GM19025 (cell line): ENCODE results near the gene CDHR2.

ENCODE experiments used
- ATAC-seq: cut with Tn5 transposase; IDR thresholded peaks from one replicate; pipeline ENCODE4 v1.9.1; 2021; ENCODE audit warnings: mild to moderate bottlenecking, low read depth, moderate library complexity; ENCODE audit not compliant: unreplicated experiment

CDHR2 gene

GRCh38 chr5:176548967-176549444 is at the start of gene CDHR2:
Gene CDHR2, plus strand, starts transcription at chr5:176549342. Its CDS starts 16,011 bp downstream, at chr5:176565353.
- no peak for ATAC-seq

- no peak for ATAC-seq
These were observed 48.6 kb upstream of the CDHR2 start for GRCh38 chr5:176500511-176500910.

GRCh38 chr5:176501333-176501732 is 47.8 kb upstream of the CDHR2 start:
- no peak for ATAC-seq

- no peak for ATAC-seq
These were observed 45.6 kb upstream of the CDHR2 start for GRCh38 chr5:176503496-176503895.

GRCh38 chr5:176507911-176508310 is 41.2 kb upstream of the CDHR2 start:
- ATAC-seq = no peak

GRCh38 chr5:176508603-176509002 is 40.5 kb upstream of the CDHR2 start:
- ATAC-seq = no peak

GRCh38 chr5:176513788-176514187 is 35.4 kb upstream of the CDHR2 start:
- ATAC-seq = no peak

- ATAC-seq = no peak
These were observed 34.7 kb upstream of the CDHR2 start for GRCh38 chr5:176514244-176514950.

- no peak for ATAC-seq
These were observed 33.7 kb upstream of the CDHR2 start for GRCh38 chr5:176515396-176515795.

- ATAC-seq = no peak
These were observed 32.0 kb upstream of the CDHR2 start for GRCh38 chr5:176517053-176517661.

GRCh38 chr5:176519810-176520720 is 29.1 kb upstream of the CDHR2 start:
- ATAC-seq = no peak

GRCh38 chr5:176521286-176521685 is 27.9 kb upstream of the CDHR2 start:
- no peak for ATAC-seq

GRCh38 chr5:176521699-176522263 is 27.4 kb upstream of the CDHR2 start:
- no peak for ATAC-seq

- no peak for ATAC-seq
These were observed 25.0 kb upstream of the CDHR2 start for GRCh38 chr5:176524138-176524537.

GRCh38 chr5:176524987-176525386 is 24.2 kb upstream of the CDHR2 start:
- no peak for ATAC-seq

GRCh38 chr5:176525677-176526076 is 23.5 kb upstream of the CDHR2 start:
- ATAC-seq = no peak

- ATAC-seq = no peak
These were observed 22.7 kb upstream of the CDHR2 start for GRCh38 chr5:176526462-176526861.

GRCh38 chr5:176527246-176528222 is 21.6 kb upstream of the CDHR2 start:
- ATAC-seq = no peak

GRCh38 chr5:176528301-176528700 is 20.8 kb upstream of the CDHR2 start:
- ATAC-seq = no peak

GRCh38 chr5:176528761-176529115 is 20.4 kb upstream of the CDHR2 start:
- no peak for ATAC-seq
